Activated T-helper 1 cell treated with anti-CD3 and anti-CD28 coated beads, Interleukin-12 subunit alpha, Interleukin-12 subunit beta, Interleukin-2, Interleukin-4 antibody, amounts not matched to agents 30 ng/mL and 10 ng/mL and 1 ng/mL, durations not matched to agents 14 hours and 24 hours and 36 hours (primary cell): Measurements from ENCODE around the gene TMEM240. TPM values are rescaled to one million over a fixed set of nuclear protein-coding genes. Genes with fewer than 3 reads are reported as not detected.

Experiments
- DNase-seq: peaks from one replicate; pipeline ENCODE4 v3.0.0; 2021; ENCODE audit warnings: low spot score
- H3K27ac Mint-ChIP-seq: one replicate; pipeline ENCODE4 v1.8.0; 2021; ENCODE audit warnings: mild to moderate bottlenecking, mixed read lengths
- H3K27me3 Mint-ChIP-seq: one replicate; pipeline ENCODE4 v1.8.0; 2022; ENCODE audit warnings: mild to moderate bottlenecking, moderate library complexity, mixed read lengths; ENCODE audit not compliant: insufficient read depth
- H3K36me3 Mint-ChIP-seq: one replicate; pipeline ENCODE4 v1.8.0; 2021; ENCODE audit warnings: low read depth, mixed read lengths
- H3K4me1 Mint-ChIP-seq: one replicate; pipeline ENCODE4 v1.8.0; 2021; ENCODE audit warnings: low read depth, mixed read lengths
- H3K4me3 Mint-ChIP-seq: one replicate; pipeline ENCODE4 v1.8.0; 2021; ENCODE audit warnings: mild to moderate bottlenecking, moderate library complexity, mixed read lengths
- H3K9me3 Mint-ChIP-seq: one replicate; pipeline ENCODE4 v1.8.0; 2021; ENCODE audit warnings: mixed read lengths
- intact Hi-C: fragments of 100-400 bp; cut with micrococcal nuclease; formaldehyde crosslinking; loops from one replicate; pipeline ENCODE4 v1.15.1; 2024
- total RNA-seq: library from RNA; stranded (reverse); gene quantifications from 2 replicates; pipeline ENCODE4 v1.2.3, GENCODE V29; 2022

TMEM240 gene
- total RNA-seq, 1 donor from 2014 or later, result 0.41 TPM

GRCh38 chr1:1541956-1542765 lies 1.7 kb upstream of the TMEM240 start:
- H3K4me1 Mint-ChIP-seq, result no peaks in the 10 kb centered on the region
- no peak overlapping the region for H3K4me3 Mint-ChIP-seq
- intact Hi-C loops, result no loop called here
- DNase-seq, result no peak
- peaks cover 3% of the 10 kb centered on the region for H3K27me3 Mint-ChIP-seq
- no peaks in the 10 kb centered on the region for H3K9me3 Mint-ChIP-seq
- H3K36me3 Mint-ChIP-seq, result peaks cover 10% of the 10 kb centered on the region
- no peak overlapping the region for H3K27ac Mint-ChIP-seq

GRCh38 chr1:1540818-1541628 lies 599 bp upstream of the TMEM240 start:
- H3K27me3 Mint-ChIP-seq, result peaks cover 3% of the 10 kb centered on the region
- no peak overlapping the region for H3K27ac Mint-ChIP-seq
- H3K4me1 Mint-ChIP-seq, result no peaks in the 10 kb centered on the region
- intact Hi-C loops, result no loop called here
- H3K9me3 Mint-ChIP-seq, result no peaks in the 10 kb centered on the region
- H3K36me3 Mint-ChIP-seq, result peaks cover 10% of the 10 kb centered on the region
- no peak overlapping the region for H3K4me3 Mint-ChIP-seq
- no peak for DNase-seq

- H3K9me3 Mint-ChIP-seq, result no peaks in the 10 kb centered on the region
- DNase-seq, result no peak
- H3K27ac Mint-ChIP-seq, result no peak overlapping the region
- H3K27me3 Mint-ChIP-seq, result peaks cover 3% of the 10 kb centered on the region
- intact Hi-C loops, result no loop called here
- peaks cover 9% of the 10 kb centered on the region for H3K36me3 Mint-ChIP-seq
- no peak overlapping the region for H3K4me3 Mint-ChIP-seq
- H3K4me1 Mint-ChIP-seq, result no peaks in the 10 kb centered on the region
These were observed 924 bp downstream of the TMEM240 start for GRCh38 chr1:1539310-1540089.

GRCh38 chr1:1538989-1539309 lies 1.5 kb downstream of the TMEM240 start:
- Mint-ChIP-seq H3K9me3 (no peaks in the 10 kb centered on the region), H3K27ac (no peak overlapping the region), H3K4me3 (no peak overlapping the region), H3K36me3 (peaks cover 9% of the 10 kb centered on the region), H3K4me1 (no peaks in the 10 kb centered on the region), H3K27me3 (peaks cover 3% of the 10 kb centered on the region)
- intact Hi-C loops, result no loop called here
- no peak for DNase-seq

GRCh38 chr1:1538334-1538733 lies 2.1 kb downstream of the TMEM240 start:
- Mint-ChIP-seq H3K36me3 (peaks cover 9% of the 10 kb centered on the region), H3K4me1 (no peaks in the 10 kb centered on the region), H3K4me3 (no peak overlapping the region), H3K9me3 (no peaks in the 10 kb centered on the region), H3K27ac (no peak overlapping the region), H3K27me3 (peaks cover 3% of the 10 kb centered on the region)
- DNase-seq, result no peak
- intact Hi-C loops, result no loop called here

- no peak for DNase-seq
- no peaks in the 10 kb centered on the region for H3K4me1 Mint-ChIP-seq
- H3K27ac Mint-ChIP-seq, result no peak overlapping the region
- H3K9me3 Mint-ChIP-seq, result no peaks in the 10 kb centered on the region
- intact Hi-C loops, result no loop called here
- no peak overlapping the region for H3K4me3 Mint-ChIP-seq
- H3K36me3 Mint-ChIP-seq, result peaks cover 9% of the 10 kb centered on the region
- H3K27me3 Mint-ChIP-seq, result peaks cover 3% of the 10 kb centered on the region
These were observed 2.7 kb downstream of the TMEM240 start for GRCh38 chr1:1537626-1538250.

- no peak for DNase-seq
- Mint-ChIP-seq H3K9me3 (peaks cover 2% of the 10 kb centered on the region), H3K27me3 (peaks cover 3% of the 10 kb centered on the region), H3K27ac (no peak overlapping the region), H3K4me3 (no peak overlapping the region), H3K36me3 (peaks cover 9% of the 10 kb centered on the region), H3K4me1 (no peaks in the 10 kb centered on the region)
- intact Hi-C loops, result no loop called here
These were observed 3.4 kb downstream of the TMEM240 start for GRCh38 chr1:1536938-1537546.

- Mint-ChIP-seq H3K9me3 (peaks cover 6% of the 10 kb centered on the region), H3K4me3 (no peak overlapping the region), H3K27ac (no peak overlapping the region), H3K27me3 (peaks cover 3% of the 10 kb centered on the region), H3K4me1 (no peaks in the 10 kb centered on the region), H3K36me3 (peaks cover 5% of the 10 kb centered on the region)
- intact Hi-C loops, result no loop called here
- DNase-seq, result no peak
These were observed 4.1 kb downstream of the TMEM240 start for GRCh38 chr1:1536019-1536937.

- Mint-ChIP-seq H3K27ac (no peak overlapping the region), H3K27me3 (peaks cover 3% of the 10 kb centered on the region), H3K36me3 (peaks cover 8% of the 10 kb centered on the region), H3K4me3 (no peak overlapping the region), H3K4me1 (no peaks in the 10 kb centered on the region), H3K9me3 (peaks cover 6% of the 10 kb centered on the region)
- intact Hi-C loops, result no loop called here
- no peak for DNase-seq
These were observed 5.0 kb downstream of the TMEM240 start for GRCh38 chr1:1535201-1536018.

- intact Hi-C loops, result no loop called here
- H3K9me3 Mint-ChIP-seq, result peaks cover 6% of the 10 kb centered on the region
- H3K27me3 Mint-ChIP-seq, result peaks cover 3% of the 10 kb centered on the region
- no peak overlapping the region for H3K4me3 Mint-ChIP-seq
- no peak overlapping the region for H3K27ac Mint-ChIP-seq
- DNase-seq, result no peak
- peaks cover 16% of the 10 kb centered on the region for H3K36me3 Mint-ChIP-seq
- no peaks in the 10 kb centered on the region for H3K4me1 Mint-ChIP-seq
These were observed 5.8 kb downstream of the TMEM240 start for GRCh38 chr1:1534401-1535154.
